Gastrocnemius medialis (tissue), 4 donors: ENCODE results near the gene AHNAK2. TPM values are rescaled to one million over a fixed set of nuclear protein-coding genes. Genes with fewer than 3 reads are reported as not detected.

Experiments used
- ATAC-seq, 2 donors: fragments of 150-250 bp; one replicate each; pipeline ENCODE4 v1.9.1; 2016
- DNase-seq, 2 donors: peaks; one replicate each; pipeline ENCODE4 v3.0.0-alpha.2; 2019
- H3K27ac ChIP-seq, 4 donors: fragments of 200-600 bp; sonication (generic); 1 replicate in 1 of 4; 2 replicates in 3 of 4; pipeline ENCODE4 v1.5.1; 2016 to 2018; ENCODE audit warnings: mild to moderate bottlenecking in 2 of 4, moderate library complexity in 1 of 4
- H3K27me3 ChIP-seq, 3 donors: fragments of 200-600 bp; sonication (generic) in 2 of 3; 1 replicate in 1 of 3; 2 replicates in 2 of 3; pipeline versions ENCODE4 v1.5.1 to v1.6.0; 2016 to 2019; ENCODE audit warnings: mild to moderate bottlenecking in 1 of 3, moderate library complexity in 1 of 3
- H3K36me3 ChIP-seq, 2 donors: fragments of 200-600 bp; sonication (generic) in 1 of 2; one replicate each; pipeline ENCODE4 v1.5.1; 2017 to 2018
- H3K4me1 ChIP-seq, 2 donors: fragments of 200-600 bp; sonication (generic) in 1 of 2; one replicate each; pipeline ENCODE4 v1.5.1; 2016 to 2017; ENCODE audit warnings: mild to moderate bottlenecking in 2 of 2
- H3K4me3 ChIP-seq, 4 donors: fragments of 200-600 bp; sonication (generic) in 3 of 4; 1 replicate in 1 of 4; 2 replicates in 3 of 4; pipeline ENCODE4 v1.5.1; 2016 to 2019; ENCODE audit warnings: mild to moderate bottlenecking in 2 of 4
- H3K9me3 ChIP-seq, 3 donors: fragments of 200-600 bp; sonication (generic) in 2 of 3; 1 replicate in 1 of 3; 2 replicates in 2 of 3; pipeline ENCODE4 v1.5.1; 2016 to 2019
- CTCF ChIP-seq, 5 experiments: fragments of 450-650 bp in 3 of 5; fragments of 200-600 bp in 2 of 5; sonication (generic) in 2 of 5; IDR thresholded peaks in 4 of 5; conservative IDR thresholded peaks in 1 of 5; 1 replicate in 4 of 5; 2 replicates in 1 of 5; pipeline ENCODE4 v1.5.1; 2016 to 2019; ENCODE audit warnings: antibody characterized with exemption in 5 of 5, mild to moderate bottlenecking in 3 of 5, moderate library complexity in 3 of 5
- POLR2A ChIP-seq, 2 donors: fragments of 450-650 bp; IDR thresholded peaks; one replicate each; pipeline ENCODE4 v1.6.1; 2017; ENCODE audit warnings: antibody characterized with exemption in 2 of 2, mild to moderate bottlenecking in 2 of 2, moderate library complexity in 2 of 2
- in situ Hi-C, 4 donors: fragments of 200-750 bp; cut with MboI; loops; one replicate each; pipeline versions ENCODE4 v1.15.0 to v1.8.0; 2017; ENCODE audit warnings: low sequenced_read_pairs in 4 of 4
- intact Hi-C: fragments of 100-400 bp; cut with DNase I; formaldehyde crosslinking; loops from one replicate; pipeline ENCODE4 v1.15.1; 2023; ENCODE audit warnings: low total_unique reads
- total RNA-seq, 4 donors: library from RNA; depleted of rRNA; stranded (reverse); fragments of >200 nt; gene quantifications; one replicate each; pipeline versions ENCODE4 v1.1.0 to v1.2.3, GENCODE V29; 2016

Gene AHNAK2
- total RNA-seq, 4 donors from 2014 or later = 2.0 to 8.6 (median 3.4) TPM

- no peak for TF ChIP-seq CTCF (IDR thresholded peaks at IDR 0.05 in 4 of 5, conservative IDR thresholded peaks at IDR 0.05 in 1 of 5)
- TF ChIP-seq POLR2A (IDR thresholded peaks at IDR 0.05) = no peak
- intact Hi-C loops = no loop called here
- Histone ChIP-seq H3K36me3 (no peaks in the 10 kb centered on the region), H3K27ac (peak overlapping the region in 1 of 4 donors; percentile 55), H3K27me3 (peaks cover 0 to 13% (median 8%) of the 10 kb centered on the region in 3 donors), H3K4me1 (peaks cover 10 to 14% of the 10 kb centered on the region in 2 donors), H3K4me3 (peak overlapping the region in 3 of 4 donors; percentile 31 to 49 (median 41)), H3K9me3 (no peaks in the 10 kb centered on the region)
- in situ Hi-C loops = no loop called here
- DNase-seq (no peak), ATAC-seq (no peak)
Measured at GRCh38 chr14:104978746-104979691, 845 bp upstream of the AHNAK2 start.

- intact Hi-C loops = no loop called here
- peaks cover 0 to 13% (median 8%) of the 10 kb centered on the region in 3 donors for H3K27me3 ChIP-seq
- in situ Hi-C loops = no loop called here
- no peaks in the 10 kb centered on the region for H3K36me3 ChIP-seq
- DNase-seq (no peak), ATAC-seq (no peak)
- peak overlapping the region; percentile 41 to 54 (median 48) for H3K4me3 ChIP-seq
- no peaks in the 10 kb centered on the region for H3K9me3 ChIP-seq
- no peak for TF ChIP-seq POLR2A (IDR thresholded peaks at IDR 0.05)
- no peak for TF ChIP-seq CTCF (IDR thresholded peaks at IDR 0.05 in 4 of 5, conservative IDR thresholded peaks at IDR 0.05 in 1 of 5)
- H3K4me1 ChIP-seq = peaks cover 18% of the 10 kb centered on the region in 2 donors
- H3K27ac ChIP-seq = no peak overlapping the region
Measured at GRCh38 chr14:104977008-104977680, 1.0 kb downstream of the AHNAK2 start.

- no peaks in the 10 kb centered on the region for H3K9me3 ChIP-seq
- in situ Hi-C loops (no loop called here), intact Hi-C loops (loop anchor here (1.0 kb wide), 2 partner anchors 45 to 69 kb away; partner anchors contain the start of gene CDCA4)
- peaks cover 0 to 13% (median 8%) of the 10 kb centered on the region in 3 donors for H3K27me3 ChIP-seq
- TF ChIP-seq POLR2A (IDR thresholded peaks at IDR 0.05) = no peak
- peak; percentile 84 to 97 (median 92) for TF ChIP-seq CTCF (IDR thresholded peaks at IDR 0.05 in 4 of 5, conservative IDR thresholded peaks at IDR 0.05 in 1 of 5)
- DNase-seq = peak; percentile 59 to 74
- H3K27ac ChIP-seq = no peak overlapping the region
- H3K4me3 ChIP-seq = no peak overlapping the region
- peaks cover 18% of the 10 kb centered on the region in 2 donors for H3K4me1 ChIP-seq
- no peaks in the 10 kb centered on the region for H3K36me3 ChIP-seq
- peak; percentile 27 to 54 for ATAC-seq
Measured at GRCh38 chr14:104976198-104977007, 1.8 kb downstream of the AHNAK2 start.

- Histone ChIP-seq H3K9me3 (no peaks in the 10 kb centered on the region), H3K4me1 (peaks cover 18% of the 10 kb centered on the region in 2 donors), H3K27ac (no peak overlapping the region), H3K36me3 (no peaks in the 10 kb centered on the region), H3K27me3 (peaks cover 0 to 13% (median 8%) of the 10 kb centered on the region in 3 donors), H3K4me3 (no peak overlapping the region)
- ATAC-seq (no peak), DNase-seq (peak in 1 of 2 donors; percentile 10)
- in situ Hi-C loops = no loop called here
- intact Hi-C loops = loop anchor here (1.0 kb wide), 2 partner anchors 46 to 70 kb away; partner anchors contain the start of gene CDCA4
- TF ChIP-seq CTCF (IDR thresholded peaks at IDR 0.05 in 4 of 5, conservative IDR thresholded peaks at IDR 0.05 in 1 of 5) = no peak
- TF ChIP-seq POLR2A (IDR thresholded peaks at IDR 0.05) = no peak
Measured at GRCh38 chr14:104975481-104976197, 2.5 kb downstream of the AHNAK2 start.
